Measurements from ENCODE around the gene MLH3.

The MLH3 gene

DNA sequence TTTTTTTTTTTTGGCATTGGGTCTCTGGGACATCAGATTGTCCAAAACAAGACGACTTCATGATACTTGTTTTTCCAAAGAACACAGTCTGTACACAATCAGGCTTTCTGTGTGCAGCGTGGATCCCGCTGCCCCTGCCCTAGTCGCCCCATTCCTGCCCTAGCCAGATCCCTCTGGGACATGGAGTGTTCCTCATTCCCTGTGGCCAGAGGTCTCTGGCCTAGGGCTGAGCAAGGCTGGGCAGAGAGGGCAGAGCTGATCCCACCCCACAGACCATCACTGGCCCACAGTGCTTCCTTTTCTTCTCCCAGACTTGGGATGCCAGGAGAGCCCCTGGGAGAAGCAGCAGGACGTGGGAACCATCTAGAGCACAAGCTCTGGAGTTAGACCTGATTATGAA lies 69.4 kb downstream of the MLH3 start:
- DNase-seq, result no peak

DNA sequence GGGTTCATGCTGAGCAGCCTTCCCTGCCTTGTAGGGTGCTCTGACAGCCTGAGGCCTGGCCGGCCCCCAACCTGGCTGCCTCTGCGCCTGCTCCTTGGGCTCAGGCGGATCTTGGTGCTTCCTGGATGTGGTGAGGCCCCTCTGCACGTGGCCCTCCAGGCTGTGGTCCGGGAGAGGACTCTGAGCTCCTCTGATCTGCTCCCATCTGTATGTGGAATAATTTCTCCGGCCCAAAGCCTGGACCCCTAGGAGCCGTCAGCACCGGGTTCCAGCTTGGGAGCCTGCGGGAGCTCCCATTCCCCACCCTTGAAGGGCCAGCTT lies 69.8 kb downstream of the MLH3 start:
- DNase-seq, result no peak

DNA sequence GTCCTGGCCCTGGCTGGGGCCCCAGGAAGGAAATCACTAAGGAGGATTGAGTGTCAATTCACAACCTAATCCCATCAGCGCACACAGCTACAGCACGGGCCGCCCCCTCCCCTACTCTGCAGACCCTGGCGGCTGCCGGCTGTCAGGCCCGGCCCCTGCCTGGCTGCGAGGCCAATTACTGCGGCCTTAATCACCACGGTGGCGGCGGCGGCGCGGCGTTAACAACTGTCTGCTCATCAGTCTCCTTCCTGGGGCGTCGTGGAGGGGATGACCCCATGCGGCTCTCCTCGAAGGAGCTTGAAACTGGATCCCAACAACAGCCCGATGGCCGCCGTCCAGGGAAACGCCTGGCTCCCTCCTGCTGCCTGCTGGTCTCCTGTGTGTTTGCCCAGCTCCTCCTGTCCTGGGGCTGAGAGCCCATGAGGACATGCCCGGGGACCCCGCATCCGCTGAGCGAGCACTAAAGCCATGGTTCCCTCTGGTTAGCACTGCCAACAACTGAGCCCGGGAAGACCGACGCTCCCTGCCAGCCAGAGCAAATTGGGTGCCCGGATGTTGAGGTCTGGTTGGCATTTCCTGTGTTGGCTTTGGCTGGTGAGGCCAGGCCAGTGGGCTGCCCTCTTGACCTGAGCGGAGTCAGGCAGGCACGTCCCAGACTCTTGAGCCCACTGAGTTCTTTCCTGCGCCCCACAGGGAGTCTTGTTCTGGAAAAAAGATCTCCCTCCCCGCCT lies 70.4 kb downstream of the MLH3 start:
- DNase-seq, result no peak

DNA sequence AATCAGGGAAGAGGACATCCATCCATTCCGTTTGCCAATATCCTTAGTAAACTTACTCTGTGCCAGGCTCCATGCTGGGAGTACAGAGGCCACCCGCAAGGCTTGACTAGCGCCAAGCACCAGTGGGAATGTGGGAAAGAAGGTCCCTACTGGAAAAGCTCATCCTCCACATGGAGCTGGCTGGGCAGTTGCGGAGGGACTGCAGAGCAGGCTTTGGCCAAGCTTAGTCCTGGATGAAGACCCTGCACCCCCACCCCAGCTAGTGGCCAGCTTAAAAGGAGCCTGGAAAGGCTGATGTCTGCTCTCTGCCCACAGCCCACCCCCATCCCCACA lies 70.9 kb downstream of the MLH3 start:
- DNase-seq, result no peak

DNA sequence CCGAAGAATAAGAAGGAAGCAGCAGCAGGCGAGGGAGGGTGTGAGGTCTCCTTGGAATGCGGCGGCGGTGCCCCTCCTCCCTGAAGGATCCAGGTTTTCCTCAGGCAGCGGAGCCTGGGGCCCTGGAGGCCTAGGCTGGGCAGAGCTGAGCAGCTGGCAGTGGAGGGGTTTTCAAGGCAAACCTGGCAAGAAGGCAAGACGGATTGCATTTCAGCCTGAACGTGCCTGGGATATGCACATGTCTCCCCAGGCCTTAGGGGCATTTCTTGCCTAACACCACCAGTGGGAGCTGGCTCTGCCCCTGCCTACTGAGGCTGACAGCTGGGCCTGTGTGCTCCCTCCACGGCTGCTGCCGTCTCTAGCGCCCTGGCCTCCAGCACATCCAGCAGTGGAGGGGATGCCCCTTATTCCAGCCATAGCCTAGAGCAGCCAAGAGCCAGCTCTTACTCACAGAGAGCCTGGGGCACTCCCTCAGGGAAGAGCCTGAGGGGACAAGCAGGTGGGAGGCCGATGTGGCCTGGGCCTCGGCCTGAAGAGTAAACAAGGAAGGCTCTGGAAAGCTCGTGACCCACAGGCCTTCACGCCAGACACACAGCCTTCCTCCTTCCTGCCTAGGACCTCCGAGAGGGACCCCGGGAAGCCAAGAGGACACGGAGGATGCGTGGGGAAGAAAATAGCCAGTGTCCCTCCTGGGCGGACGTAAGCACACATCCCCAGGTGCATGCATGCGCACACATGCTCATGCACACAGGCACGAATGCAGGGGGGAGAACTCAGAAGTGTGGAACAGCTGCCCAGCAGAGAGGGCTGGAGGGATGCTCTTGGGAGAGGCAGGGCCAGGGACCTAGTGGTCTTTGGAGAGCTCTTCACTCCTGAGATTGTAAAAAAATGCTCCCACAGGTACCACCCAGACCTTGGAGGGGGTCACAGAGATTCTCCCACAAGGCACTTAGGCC lies 71.5 kb downstream of the MLH3 start:
- no peak for DNase-seq

DNA sequence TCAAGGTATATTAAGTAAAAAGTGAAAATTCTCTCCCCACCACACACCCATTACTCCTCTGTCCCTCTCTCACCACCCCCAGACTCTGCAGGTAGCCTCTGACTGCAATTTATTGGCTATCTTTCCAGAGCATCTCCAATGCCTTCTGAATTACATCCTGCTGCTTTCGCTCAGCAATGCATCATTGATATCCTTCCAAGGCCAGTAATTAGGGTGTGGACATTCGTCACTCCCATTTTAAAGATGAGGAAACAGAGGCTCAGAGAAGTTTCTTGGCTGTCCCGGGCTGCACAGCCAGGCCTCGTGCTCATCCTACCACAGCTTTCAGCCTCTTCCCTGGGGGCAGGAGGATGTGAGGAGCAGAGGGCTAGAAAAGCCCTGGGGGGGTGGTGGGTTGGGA lies 72.2 kb downstream of the MLH3 start:
- no peak for DNase-seq

DNA sequence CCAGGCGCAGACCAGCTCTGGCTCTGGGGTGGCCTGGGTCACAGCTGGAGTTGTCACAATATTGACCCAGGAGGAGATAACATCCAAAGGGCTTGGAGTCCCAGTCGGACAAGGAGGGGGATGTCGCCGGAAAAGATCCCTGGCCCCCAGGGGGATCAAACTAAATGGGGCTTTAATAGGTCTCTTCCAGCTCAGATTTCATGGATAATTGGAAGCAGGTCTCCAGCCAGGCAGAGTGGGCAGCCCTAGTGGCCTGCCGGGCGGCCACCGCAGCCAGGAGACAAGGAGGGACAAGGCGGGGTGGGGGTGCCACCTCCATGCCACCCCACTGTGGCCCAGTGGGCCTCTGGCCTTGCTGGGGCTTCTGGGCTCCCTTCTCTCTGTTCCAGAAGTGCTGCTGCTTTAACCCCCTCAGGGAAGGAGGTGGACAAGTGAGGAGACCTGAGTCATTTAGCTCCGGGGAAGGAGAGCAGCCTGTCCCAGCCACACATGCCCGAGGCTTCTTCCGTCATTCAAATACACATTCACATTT lies 72.8 kb downstream of the MLH3 start:
- no peak for DNase-seq

DNA sequence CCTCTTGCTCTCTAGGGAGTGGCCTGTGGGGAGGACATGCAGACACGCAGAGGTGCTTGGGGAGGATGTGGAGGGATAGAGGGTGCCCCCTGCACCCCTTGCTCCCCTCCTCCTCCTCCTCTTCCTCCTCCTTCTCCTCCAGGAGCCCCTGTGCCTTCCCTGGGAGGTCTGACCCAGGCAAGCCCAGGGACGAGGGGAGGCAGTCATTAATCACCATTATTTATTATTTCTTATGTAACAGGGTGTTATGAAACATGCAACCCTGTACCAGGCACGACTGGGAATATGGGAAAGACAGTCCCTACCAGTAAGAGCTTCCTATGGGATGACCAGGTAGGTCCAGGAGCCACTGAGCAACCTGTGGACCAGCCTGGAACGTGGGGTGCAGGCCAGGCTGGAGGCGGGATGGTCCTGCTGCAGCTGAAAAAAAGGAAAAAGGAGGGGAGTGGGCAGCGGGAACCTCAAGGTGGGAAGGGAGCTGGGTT lies 73.3 kb downstream of the MLH3 start:
- DNase-seq, result no peak

DNA sequence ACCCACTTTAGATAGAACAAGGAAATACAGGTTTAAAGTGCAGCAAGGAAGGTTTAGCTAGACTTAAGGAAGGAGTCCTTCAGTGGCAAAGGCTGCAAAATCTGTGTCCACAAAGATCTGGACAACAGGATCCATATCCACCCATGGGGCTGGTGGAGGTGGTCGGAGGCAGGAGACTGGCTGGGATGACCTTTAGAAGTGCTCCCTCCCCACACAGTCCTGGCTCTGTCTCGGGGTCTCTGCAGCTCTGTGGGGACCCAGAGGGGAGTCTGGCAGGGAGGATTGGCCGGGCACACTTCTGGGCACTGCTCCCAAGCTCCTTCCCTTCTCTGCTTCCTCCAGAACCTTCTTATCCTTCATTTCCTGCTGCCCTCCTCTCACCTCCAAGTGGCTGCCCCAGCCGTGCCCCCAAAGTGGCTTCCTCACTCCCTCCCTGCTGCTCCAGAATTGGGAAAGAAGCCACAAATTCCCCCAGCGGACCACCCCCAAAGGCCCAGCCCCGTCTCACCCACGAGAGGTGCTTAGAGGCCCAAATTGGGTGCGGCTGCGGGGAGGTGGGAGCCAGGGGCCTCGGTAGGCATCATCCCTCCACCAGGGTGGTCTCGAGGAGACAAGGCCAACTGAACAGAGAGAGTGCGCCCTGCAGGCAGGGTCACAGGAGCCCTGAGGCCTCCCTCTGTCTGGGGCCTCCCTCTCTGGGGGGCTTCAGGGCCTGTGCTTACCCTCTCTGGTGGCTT lies 73.9 kb downstream of the MLH3 start:
- no peak for DNase-seq

DNA sequence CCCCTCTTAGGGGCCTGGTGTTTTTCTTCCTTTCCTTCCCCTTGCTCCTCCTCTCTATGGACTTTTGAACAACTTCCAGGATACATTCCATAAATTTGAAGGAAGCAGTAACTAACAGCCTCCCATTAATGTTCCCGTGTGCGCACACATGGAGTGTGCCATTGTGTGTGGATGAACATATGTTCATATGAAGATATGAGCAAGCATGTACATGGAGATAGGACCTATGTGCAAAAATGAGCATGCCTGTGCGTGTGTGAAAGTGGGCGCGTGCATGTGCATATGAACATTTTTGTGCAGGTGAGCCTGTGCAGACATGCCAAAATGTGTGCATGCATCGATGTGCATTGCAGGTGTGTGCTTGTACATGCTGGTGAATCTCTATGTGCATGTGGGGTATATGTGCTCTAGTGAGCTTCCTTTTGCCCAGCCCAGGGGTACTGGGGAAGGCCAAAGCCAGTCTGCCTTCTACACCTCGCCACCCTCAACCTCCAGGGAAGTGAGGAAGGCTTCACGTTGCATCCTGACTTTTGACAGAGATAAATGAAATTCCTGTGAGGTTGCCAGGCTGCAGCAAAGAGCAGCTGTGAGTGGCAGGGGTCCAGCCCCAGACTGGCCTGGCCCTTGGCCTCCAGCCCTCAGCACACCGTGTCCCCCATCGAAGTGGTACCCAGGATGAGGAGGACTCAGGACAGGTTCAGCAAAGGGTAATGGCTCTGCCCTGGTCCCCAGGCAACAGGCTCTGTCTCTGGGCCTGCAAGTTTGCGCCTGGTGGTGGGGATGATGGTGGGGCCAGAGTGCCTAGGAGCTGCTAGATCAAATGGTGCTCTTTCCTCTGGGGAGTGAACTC lies 74.8 kb downstream of the MLH3 start:
- no peak for DNase-seq

DNA sequence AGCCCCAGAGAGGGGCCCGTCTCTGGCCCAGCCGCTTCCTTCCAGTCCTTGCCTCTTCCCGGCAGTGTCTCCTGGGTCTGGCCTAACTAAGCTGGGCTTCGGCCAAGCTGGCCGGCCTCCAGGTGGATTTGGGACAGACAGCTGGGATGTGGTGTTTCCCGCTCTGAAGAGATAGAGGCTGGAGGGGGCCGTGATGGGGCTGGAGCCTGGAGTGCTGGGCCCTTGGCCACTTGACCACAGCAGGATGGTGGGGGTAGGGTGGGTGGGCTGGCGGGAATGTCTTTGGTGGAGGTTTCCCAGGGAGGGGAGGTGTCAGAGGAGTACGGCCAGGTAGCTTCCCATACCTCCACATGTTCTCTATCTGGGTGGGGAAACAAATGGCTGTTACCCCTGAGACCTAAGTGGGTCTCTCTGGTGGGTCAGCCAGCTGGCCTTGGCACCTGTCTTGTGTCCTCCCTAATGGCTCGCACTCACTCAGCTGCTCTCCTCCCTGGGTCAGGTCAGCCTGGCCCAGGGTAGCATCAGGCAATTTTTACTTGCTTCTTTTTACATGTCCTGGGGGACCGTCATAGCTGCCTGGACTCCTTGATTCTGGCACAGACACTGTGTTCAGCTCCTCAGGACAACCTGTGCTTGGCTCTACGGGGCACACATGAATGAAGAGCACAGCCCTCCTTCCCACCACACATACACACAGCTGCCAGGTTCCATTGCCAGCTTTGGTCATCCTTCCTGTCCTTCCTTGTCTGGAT lies 76.0 kb downstream of the MLH3 start:
- no peak for DNase-seq

DNA sequence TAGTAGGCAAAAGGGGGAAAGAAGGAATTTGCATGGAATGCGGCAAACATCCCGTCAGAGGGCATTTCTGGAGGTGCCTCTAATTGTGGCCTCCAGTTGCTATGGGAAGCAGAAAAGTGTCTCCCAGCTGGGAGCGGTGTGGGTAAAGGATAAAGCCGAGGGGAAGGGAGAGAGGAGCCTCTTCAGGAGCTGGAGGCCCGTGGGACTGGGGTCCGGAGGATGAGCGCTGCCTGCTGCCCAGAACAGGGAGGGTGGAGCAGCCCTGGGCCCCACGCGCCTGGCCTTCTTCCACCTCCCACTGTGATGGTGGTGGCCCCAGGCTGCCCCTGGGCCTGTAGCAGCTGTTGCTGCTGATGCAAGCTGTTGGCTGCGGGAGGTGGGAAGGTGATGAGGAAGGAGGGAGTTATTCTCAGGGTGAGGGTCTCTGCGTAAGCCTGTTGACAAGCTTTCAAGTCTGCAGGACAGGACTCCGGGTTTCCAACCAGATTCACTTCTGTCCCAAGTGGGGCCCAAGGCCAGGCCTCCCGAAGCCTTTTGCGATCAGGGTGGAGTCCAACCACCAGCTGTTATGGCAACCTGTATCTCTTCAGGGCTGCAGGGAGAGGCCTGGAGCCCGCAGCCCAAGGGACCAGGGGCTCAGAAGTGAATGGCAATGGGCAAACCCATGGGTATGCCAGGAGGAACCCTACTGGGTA lies 76.8 kb downstream of the MLH3 start:
- DNase-seq, result no peak

DNA sequence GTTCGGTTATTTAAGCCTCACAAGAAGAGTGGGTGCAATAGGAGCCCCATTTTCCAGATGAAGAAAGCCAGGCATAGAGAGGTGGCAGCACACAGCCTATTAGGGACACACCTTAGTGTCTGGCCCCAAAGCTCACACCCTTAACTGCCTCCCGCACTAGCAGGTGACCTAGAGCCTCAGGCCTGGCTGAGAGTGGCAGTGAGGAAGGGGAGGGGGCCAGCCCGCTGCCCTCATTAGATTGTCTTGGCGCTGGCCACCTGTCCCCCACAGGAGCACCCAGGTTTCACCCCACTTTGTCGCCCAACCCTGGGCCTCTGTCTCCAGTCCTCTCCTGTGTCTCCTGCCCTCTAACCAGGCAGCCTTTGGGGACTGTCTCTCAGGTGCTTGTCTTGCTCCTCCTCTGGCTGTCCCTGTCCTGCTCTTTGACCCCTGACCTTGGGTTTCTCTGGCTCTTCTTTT lies 77.3 kb downstream of the MLH3 start:
- no peak for DNase-seq

DNA sequence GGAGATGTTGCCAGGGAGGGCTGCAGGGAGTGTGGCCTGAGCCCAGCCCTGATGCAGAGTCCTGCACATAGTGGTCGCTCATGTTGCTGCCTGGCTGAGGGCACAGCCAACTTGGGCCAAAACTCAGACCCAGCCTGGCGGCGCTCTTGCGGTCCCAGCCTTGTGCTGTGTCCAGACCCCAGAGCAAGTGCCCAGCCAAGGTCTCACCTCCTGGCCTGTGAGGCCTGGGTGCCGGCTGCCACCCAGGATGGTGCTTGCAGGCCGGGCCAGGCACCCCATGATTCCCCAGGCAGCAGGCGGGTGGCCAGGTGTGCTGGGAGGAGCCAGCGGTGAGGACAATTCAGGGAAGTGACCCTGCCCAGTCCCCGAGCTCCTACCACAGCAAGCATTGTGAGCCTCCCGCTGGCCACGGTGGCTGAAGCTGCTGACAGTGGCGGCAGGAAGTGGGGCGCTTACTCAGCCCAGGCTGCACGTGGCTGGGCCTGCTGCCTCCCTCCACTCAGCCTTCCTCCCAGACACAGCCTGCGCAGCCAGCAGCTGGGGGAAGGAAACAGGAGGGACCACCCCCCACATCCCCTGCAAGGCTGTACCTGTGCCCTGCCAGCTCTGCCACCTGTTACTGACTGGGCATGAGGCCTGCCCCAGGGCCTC lies 78.1 kb downstream of the MLH3 start:
- DNase-seq, result peak; percentile 30

DNA sequence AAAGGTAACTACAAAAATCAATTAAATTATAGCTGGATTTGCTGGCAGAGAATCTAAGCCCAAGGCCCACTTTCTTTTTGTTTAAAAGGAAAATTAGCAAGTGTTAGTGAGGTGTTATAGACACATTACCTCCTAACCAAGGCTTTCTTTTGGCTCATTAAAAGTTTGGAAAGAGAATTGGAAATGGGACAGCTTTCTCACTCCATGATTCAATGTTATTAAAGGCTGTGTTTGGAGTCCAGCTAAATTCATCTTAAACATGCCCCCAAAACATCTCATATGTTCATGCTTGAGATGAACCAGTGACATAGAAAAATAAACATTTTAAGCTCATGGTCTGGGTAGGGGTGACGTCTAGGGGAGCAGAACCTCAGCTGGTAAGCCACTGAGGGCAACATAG lies 82.5 kb downstream of the MLH3 start:
- no peak for DNase-seq

DNA sequence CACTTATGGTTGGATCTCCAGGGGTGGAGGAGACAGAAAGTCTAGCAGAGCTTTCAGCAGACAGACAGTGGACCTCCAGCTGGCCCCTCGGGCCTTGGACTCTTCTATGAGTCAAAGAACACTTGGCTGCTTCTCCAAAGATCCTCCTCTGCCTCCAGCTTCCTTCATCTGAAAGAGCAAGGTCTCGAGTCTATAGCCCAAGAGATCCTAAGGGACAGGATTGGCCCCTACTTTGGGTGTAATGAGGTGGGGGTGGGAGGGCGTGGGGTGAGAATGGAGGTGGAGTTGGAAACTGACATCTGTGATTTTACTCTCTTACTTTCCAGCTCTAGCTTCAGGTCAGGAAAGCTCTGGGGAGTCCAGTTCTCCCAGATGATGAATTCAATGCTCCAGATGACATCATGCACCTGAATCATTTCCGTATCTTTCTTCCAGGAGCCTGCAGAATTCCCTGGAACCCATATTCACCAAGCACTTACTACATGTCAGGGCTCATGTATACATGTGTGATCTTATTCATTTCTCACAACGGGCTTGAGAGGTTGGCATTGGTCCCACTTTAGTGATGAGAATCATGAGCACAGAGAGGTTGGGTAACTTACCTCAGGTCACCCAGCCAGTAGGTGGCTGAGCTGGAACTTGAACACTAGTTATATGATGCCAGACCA lies 85.6 kb downstream of the MLH3 start:
- DNase-seq, result no peak

DNA sequence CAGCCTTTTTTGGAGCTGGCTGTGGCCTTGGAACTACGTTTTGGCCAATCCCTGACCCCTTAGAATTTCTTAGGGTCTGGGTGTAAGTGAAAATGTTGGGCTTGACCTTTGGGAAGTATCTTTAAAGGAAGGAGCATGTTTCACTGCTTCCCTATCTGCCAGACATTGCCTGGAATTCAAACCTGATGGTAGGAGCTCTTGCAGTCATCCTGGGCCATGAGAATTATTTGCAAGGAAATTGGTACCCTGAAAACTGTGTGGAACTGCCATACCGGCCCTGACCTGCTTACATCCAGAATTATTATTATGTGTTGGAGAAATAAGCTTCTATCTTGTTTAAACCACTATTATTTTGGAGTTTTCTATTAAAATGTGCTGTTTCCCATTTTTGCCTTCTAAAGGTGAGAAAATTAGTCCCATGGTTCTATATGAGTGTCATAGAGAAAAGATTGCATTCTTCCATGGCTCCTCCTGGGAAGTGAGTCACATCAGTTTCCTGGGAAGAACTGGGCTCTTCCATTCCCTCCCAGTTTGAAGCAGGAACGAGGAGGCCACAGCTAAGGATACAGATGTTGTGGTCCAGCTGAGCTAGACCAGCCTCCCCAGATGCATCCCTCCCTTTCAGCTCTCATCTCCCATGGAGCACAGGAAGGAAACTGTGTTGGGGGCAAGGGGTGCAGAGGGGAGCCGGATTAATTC lies 86.3 kb downstream of the MLH3 start:
- no peak for DNase-seq
